CD14-positive monocyte (primary cell): ENCODE measurements around the gene STXBP2. TPM values are rescaled to one million over a fixed set of nuclear protein-coding genes. Genes with fewer than 3 reads are reported as not detected.
A peak's percentile ranks its signal among the peaks of the same experiment; 100 is the strongest.

Source experiments
- DNase-seq, 3 donors: peaks; one replicate each; pipeline ENCODE4 v3.0.0-alpha.2; 2011 to 2022
- H2AFZ ChIP-seq: 2 replicates; pipeline ENCODE4 v1.6.0; 2012; ENCODE audit warnings: mild to moderate bottlenecking, low read depth, low read length, inconsistent platforms; ENCODE audit not compliant: insufficient read depth, poor library complexity, severe bottlenecking
- H3K27ac ChIP-seq, 2 donors: 1 replicate in 1 of 2; 2 replicates in 1 of 2; pipeline ENCODE4 v1.5.1; 2012 to 2013; ENCODE audit warnings: low read length in 2 of 2, control low read depth in 1 of 2, inconsistent platforms in 1 of 2, low read depth in 1 of 2, mild to moderate bottlenecking in 1 of 2
- H3K27me3 ChIP-seq, 2 donors: one replicate each; pipeline versions ENCODE4 v1.6.0 to v1.6.1; 2011 to 2013; ENCODE audit warnings: low read length in 2 of 2; ENCODE audit not compliant: control insufficient read depth in 2 of 2, insufficient read depth in 2 of 2
- H3K36me3 ChIP-seq, 2 donors: replicated peaks in 1 of 2; 1 replicate in 1 of 2; 2 replicates in 1 of 2; pipeline versions ENCODE4 v1.5.1 to v1.6.1; 2012 to 2013; ENCODE audit warnings: low read length in 2 of 2, control low read depth in 1 of 2, inconsistent platforms in 1 of 2, mild to moderate bottlenecking in 1 of 2; ENCODE audit not compliant: insufficient read depth in 2 of 2, control insufficient read depth in 1 of 2
- H3K4me1 ChIP-seq, 2 donors: 1 replicate in 1 of 2; 2 replicates in 1 of 2; pipeline versions ENCODE4 v1.5.1 to v1.6.1; 2012 to 2013; ENCODE audit warnings: low read length in 2 of 2, control low read depth in 1 of 2, inconsistent platforms in 1 of 2, mild to moderate bottlenecking in 1 of 2, moderate library complexity in 1 of 2; ENCODE audit not compliant: insufficient read depth in 2 of 2, control insufficient read depth in 1 of 2
- H3K4me2 ChIP-seq: replicated peaks from 2 replicates; pipeline ENCODE3; 2012; ENCODE audit warnings: low read length, moderate library complexity, mild to moderate bottlenecking; ENCODE audit not compliant: poor library complexity, severe bottlenecking; ENCODE audit errors: extremely low read depth
- H3K4me3 ChIP-seq, 3 experiments: fragments of 200-600 bp in 1 of 3; sonication (generic) in 1 of 3; replicated peaks in 1 of 3; 1 replicate in 2 of 3; 2 replicates in 1 of 3; pipeline ENCODE4 v1.5.1; 2011 to 2013; ENCODE audit warnings: low read length in 3 of 3, mild to moderate bottlenecking in 3 of 3, control low read depth in 2 of 3, low read depth in 2 of 3, inconsistent platforms in 1 of 3, moderate library complexity in 1 of 3
- H3K79me2 ChIP-seq: 2 replicates; pipeline ENCODE4 v1.6.0; 2012; ENCODE audit warnings: mild to moderate bottlenecking, control low read depth, inconsistent platforms, low read length, moderate library complexity; ENCODE audit not compliant: insufficient read depth
- H3K9ac ChIP-seq: 2 replicates; pipeline ENCODE4 v1.6.0; 2017; ENCODE audit warnings: low read length, mild to moderate bottlenecking; ENCODE audit not compliant: insufficient read depth, poor library complexity, severe bottlenecking
- H3K9me3 ChIP-seq, 2 donors: replicated peaks in 1 of 2; 1 replicate in 1 of 2; 2 replicates in 1 of 2; pipeline versions ENCODE4 v1.5.1 to v1.6.1; 2012 to 2013; ENCODE audit warnings: low read length in 2 of 2, control low read depth in 1 of 2; ENCODE audit not compliant: control insufficient read depth in 1 of 2, insufficient read depth in 1 of 2
- H4K20me1 ChIP-seq: 2 replicates; pipeline ENCODE4 v1.6.0; 2012; ENCODE audit warnings: mild to moderate bottlenecking, low read length, control low read depth, moderate library complexity; ENCODE audit not compliant: insufficient read depth
- H3K27ac Mint-ChIP-seq, 7 donors: one replicate each; pipeline ENCODE4 v1.8.0; 2020; ENCODE audit warnings: mild to moderate bottlenecking in 7 of 7, mixed read lengths in 7 of 7, moderate library complexity in 6 of 7, inconsistent platforms in 2 of 7
- H3K27me3 Mint-ChIP-seq, 3 donors: one replicate each; pipeline ENCODE4 v1.8.0; 2021 to 2022; ENCODE audit warnings: low read depth in 3 of 3, mild to moderate bottlenecking in 3 of 3, mixed read lengths in 3 of 3, moderate library complexity in 3 of 3, inconsistent platforms in 1 of 3
- H3K36me3 Mint-ChIP-seq, 2 donors: one replicate each; pipeline ENCODE4 v1.8.0; 2020; ENCODE audit warnings: mixed read lengths in 2 of 2, inconsistent platforms in 1 of 2, mild to moderate bottlenecking in 1 of 2
- H3K4me1 Mint-ChIP-seq: one replicate; pipeline ENCODE4 v1.8.0; 2020; ENCODE audit warnings: mild to moderate bottlenecking, mixed read lengths
- H3K4me3 Mint-ChIP-seq, 2 donors: one replicate each; pipeline ENCODE4 v1.8.0; 2020; ENCODE audit warnings: mild to moderate bottlenecking in 2 of 2, mixed read lengths in 2 of 2, moderate library complexity in 1 of 2
- H3K9me3 Mint-ChIP-seq, 7 donors: one replicate each; pipeline ENCODE4 v1.8.0; 2020 to 2022; ENCODE audit warnings: mixed read lengths in 7 of 7, mild to moderate bottlenecking in 6 of 7, moderate library complexity in 6 of 7, inconsistent platforms in 2 of 7
- WGBS: methylation state at CpG from one replicate; pipeline ENCODE4 v1.1.5; 2013; ENCODE audit warnings: missing lambda C conversion rate; ENCODE audit not compliant: insufficient coverage; 5-methylcytosine and 5-hydroxymethylcytosine counted together
- intact Hi-C, 2 donors: fragments of 100-400 bp; cut with micrococcal nuclease; formaldehyde crosslinking; loops; one replicate each; pipeline versions ENCODE4 v1.15.0 to v1.15.1; 2023
- polyA plus RNA-seq, 3 donors: library from polyadenylated mRNA; depleted of rRNA in 1 of 3; unstranded in 2 of 3; stranded (reverse) in 1 of 3; fragments of 300-500 nt in 2 of 3; fragments of >200 nt in 1 of 3; fragmentation: Illumina TruSeq in 2 of 3; gene quantifications; 1 replicate in 2 of 3; 2 replicates in 1 of 3; pipeline ENCODE4 v1.2.3, GENCODE V29; 2012 to 2021
- TF ChIP-seq, protein P1 (sequence below): fragments of 200-600 bp; IDR thresholded peaks from one replicate; pipeline ENCODE4 v1.8.0; 2022; ENCODE audit warnings: antibody characterized with exemption, mild to moderate bottlenecking

STXBP2 gene
- polyA plus RNA-seq, 3 donors = 249 to 846 (median 327) TPM

GRCh38 chr19:7672522-7672921 is 35.6 kb downstream of the STXBP2 start:
- no peak for DNase-seq
- Histone ChIP-seq H3K4me3 (no peak overlapping the region), H3K9ac (no peak overlapping the region), H3K9me3 (peaks cover 7 to 13% of the 10 kb centered on the region in 2 donors), H4K20me1 (no peaks in the 10 kb centered on the region), H3K36me3 (no peaks in the 10 kb centered on the region), H3K4me2 (no peak overlapping the region), H2AFZ (no peak overlapping the region), H3K79me2 (peaks cover 37% of the 10 kb centered on the region), H3K4me1 (peaks cover 65 to 81% of the 10 kb centered on the region in 2 donors), H3K27me3 (no peaks in the 10 kb centered on the region), H3K27ac (peak overlapping the region in 1 of 2 donors; percentile 81)
- Mint-ChIP-seq H3K9me3 (peaks cover 11 to 17% (median 13%) of the 10 kb centered on the region in 7 donors), H3K4me1 (peaks cover 77% of the 10 kb centered on the region), H3K36me3 (peaks cover 2 to 5% of the 10 kb centered on the region in 2 donors), H3K27me3 (peaks cover 0 to 4% (median 0%) of the 10 kb centered on the region in 3 donors), H3K27ac (peak overlapping the region in 2 of 7 donors; percentile 53 to 63), H3K4me3 (no peak overlapping the region)
- intact Hi-C loops = no loop called here
- TF ChIP-seq, protein P1, sequence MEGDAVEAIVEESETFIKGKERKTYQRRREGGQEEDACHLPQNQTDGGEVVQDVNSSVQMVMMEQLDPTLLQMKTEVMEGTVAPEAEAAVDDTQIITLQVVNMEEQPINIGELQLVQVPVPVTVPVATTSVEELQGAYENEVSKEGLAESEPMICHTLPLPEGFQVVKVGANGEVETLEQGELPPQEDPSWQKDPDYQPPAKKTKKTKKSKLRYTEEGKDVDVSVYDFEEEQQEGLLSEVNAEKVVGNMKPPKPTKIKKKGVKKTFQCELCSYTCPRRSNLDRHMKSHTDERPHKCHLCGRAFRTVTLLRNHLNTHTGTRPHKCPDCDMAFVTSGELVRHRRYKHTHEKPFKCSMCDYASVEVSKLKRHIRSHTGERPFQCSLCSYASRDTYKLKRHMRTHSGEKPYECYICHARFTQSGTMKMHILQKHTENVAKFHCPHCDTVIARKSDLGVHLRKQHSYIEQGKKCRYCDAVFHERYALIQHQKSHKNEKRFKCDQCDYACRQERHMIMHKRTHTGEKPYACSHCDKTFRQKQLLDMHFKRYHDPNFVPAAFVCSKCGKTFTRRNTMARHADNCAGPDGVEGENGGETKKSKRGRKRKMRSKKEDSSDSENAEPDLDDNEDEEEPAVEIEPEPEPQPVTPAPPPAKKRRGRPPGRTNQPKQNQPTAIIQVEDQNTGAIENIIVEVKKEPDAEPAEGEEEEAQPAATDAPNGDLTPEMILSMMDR = no peak
- WGBS = 71% methylated on average over 5 of the region's 9 CpGs

- H3K4me1 Mint-ChIP-seq = peaks cover 78% of the 10 kb centered on the region
- H3K4me3 Mint-ChIP-seq = peak overlapping the region; percentile 26 to 34
- Histone ChIP-seq H3K27ac (peak overlapping the region; percentile 67 to 81), H3K79me2 (peaks cover 45% of the 10 kb centered on the region), H3K9me3 (peaks cover 7 to 13% of the 10 kb centered on the region in 2 donors), H3K27me3 (no peaks in the 10 kb centered on the region), H4K20me1 (no peaks in the 10 kb centered on the region), H3K9ac (no peak overlapping the region), H2AFZ (no peak overlapping the region), H3K4me1 (peaks cover 69 to 85% of the 10 kb centered on the region in 2 donors), H3K36me3 (no peaks in the 10 kb centered on the region), H3K4me3 (no peak overlapping the region), H3K4me2 (peak overlapping the region; percentile 49)
- DNase-seq = peak; percentile 94 to 97 (median 96)
- peaks cover 0 to 4% (median 0%) of the 10 kb centered on the region in 3 donors for H3K27me3 Mint-ChIP-seq
- 1% methylated on average over 9 of the region's 21 CpGs for WGBS
- TF ChIP-seq, protein P1 = no peak
- H3K9me3 Mint-ChIP-seq = peaks cover 11 to 17% (median 13%) of the 10 kb centered on the region in 7 donors
- H3K27ac Mint-ChIP-seq = peak overlapping the region; percentile 70 to 98 (median 93)
- intact Hi-C loops = loop anchor here in 1 of 2 donors (5.0 kb wide), 1 partner anchor 37 kb away; the partner anchor contains the start of gene STXBP2
- peaks cover 5 to 12% of the 10 kb centered on the region in 2 donors for H3K36me3 Mint-ChIP-seq
These were observed 37.4 kb downstream of the STXBP2 start for GRCh38 chr19:7674010-7675005.
